Loucy (cell line): ENCODE data around the gene THBS1.

Experiments
- H2AFZ ChIP-seq: fragments of 200-600 bp; sonication (generic); 2 replicates; pipeline ENCODE4 v1.6.0; 2016; ENCODE audit warnings: antibody characterized with exemption, mild to moderate bottlenecking, low read length, moderate library complexity
- H3F3A ChIP-seq: fragments of 200-600 bp; 2 replicates; pipeline ENCODE4 v1.6.0; 2016; ENCODE audit warnings: antibody characterized with exemption, low read depth, mild to moderate bottlenecking
- H3K27me3 ChIP-seq: fragments of 200-600 bp; sonication (generic); 2 replicates; pipeline ENCODE4 v1.6.1; 2014; ENCODE audit warnings: low read length, mild to moderate bottlenecking; ENCODE audit not compliant: insufficient read depth, poor library complexity, severe bottlenecking
- H3K36me3 ChIP-seq: fragments of 200-600 bp; sonication (generic); 2 replicates; pipeline ENCODE4 v1.6.1; 2016; ENCODE audit warnings: low read length; ENCODE audit not compliant: insufficient read depth
- H3K4me1 ChIP-seq: fragments of 200-600 bp; sonication (generic); 2 replicates; pipeline ENCODE4 v1.5.1; 2014; ENCODE audit warnings: low read length, mild to moderate bottlenecking; ENCODE audit not compliant: insufficient read depth, poor library complexity, severe bottlenecking
- H3K4me2 ChIP-seq: fragments of 200-600 bp; sonication (generic); 2 replicates; pipeline ENCODE4 v1.6.0; 2014; ENCODE audit warnings: antibody characterized with exemption, low read length, low read depth, mild to moderate bottlenecking; ENCODE audit not compliant: poor library complexity, severe bottlenecking
- H3K4me3 ChIP-seq: fragments of 200-600 bp; sonication (generic); 2 replicates; pipeline ENCODE4 v1.5.1; 2014; ENCODE audit warnings: low read length, mild to moderate bottlenecking, mixed read lengths; ENCODE audit not compliant: poor library complexity, severe bottlenecking
- H3K79me2 ChIP-seq: fragments of 200-600 bp; sonication (generic); 2 replicates; pipeline ENCODE4 v1.6.1; 2014; ENCODE audit warnings: low read length; ENCODE audit not compliant: insufficient read depth
- H3K9ac ChIP-seq: fragments of 200-600 bp; sonication (generic); 2 replicates; pipeline ENCODE4 v1.6.0; 2014; ENCODE audit warnings: mild to moderate bottlenecking, low read depth, low read length, moderate library complexity; ENCODE audit not compliant: poor library complexity, severe bottlenecking
- H3K9me2 ChIP-seq: fragments of 200-600 bp; sonication (generic); replicated peaks from 2 replicates; pipeline ENCODE4 v1.6.1; 2016; ENCODE audit warnings: low read depth, low read length, mixed read lengths
- H3K9me3 ChIP-seq: fragments of 200-600 bp; sonication (generic); 2 replicates; pipeline ENCODE4 v1.6.1; 2014; ENCODE audit warnings: mild to moderate bottlenecking, antibody characterized with exemption, low read length, low read depth; ENCODE audit not compliant: insufficient read depth
- H4K20me1 ChIP-seq: fragments of 200-600 bp; sonication (generic); 2 replicates; pipeline ENCODE4 v1.6.0; 2014; ENCODE audit warnings: antibody characterized with exemption, low read length, mild to moderate bottlenecking; ENCODE audit not compliant: insufficient read depth, poor library complexity, severe bottlenecking
- CTCF ChIP-seq: fragments of 200-600 bp; sonication (generic); conservative IDR thresholded peaks from 2 replicates; pipeline ENCODE4 v1.5.1; 2014; ENCODE audit warnings: mild to moderate bottlenecking, antibody characterized with exemption, low read length
- EZH2phosphoT487 ChIP-seq: fragments of 200-600 bp; IDR thresholded peaks from 2 replicates; pipeline ENCODE4 v1.6.1; 2018; ENCODE audit warnings: antibody characterized with exemption, mild to moderate bottlenecking, moderate library complexity, borderline replicate concordance

The THBS1 gene

GRCh38 chr15:39578851-39579486, 1.9 kb upstream of the THBS1 start:
- Histone ChIP-seq H3K36me3 (no peaks in the 10 kb centered on the region), H3K9me2 (no peaks in the 10 kb centered on the region), H3F3A (no peaks in the 10 kb centered on the region), H3K4me2 (no peak overlapping the region), H3K9me3 (no peaks in the 10 kb centered on the region), H3K4me3 (no peak overlapping the region), H3K79me2 (no peaks in the 10 kb centered on the region), H3K9ac (no peak overlapping the region), H3K4me1 (no peaks in the 10 kb centered on the region), H3K27me3 (no peaks in the 10 kb centered on the region), H2AFZ (no peak overlapping the region), H4K20me1 (no peaks in the 10 kb centered on the region)
- TF ChIP-seq CTCF (no peak), EZH2phosphoT487 (no peak)

GRCh38 chr15:39579487-39580116, 1.3 kb upstream of the THBS1 start:
- Histone ChIP-seq H3K36me3 (no peaks in the 10 kb centered on the region), H3F3A (no peaks in the 10 kb centered on the region), H3K27me3 (no peaks in the 10 kb centered on the region), H3K9me2 (no peaks in the 10 kb centered on the region), H3K4me2 (no peak overlapping the region), H2AFZ (no peak overlapping the region), H3K9me3 (no peaks in the 10 kb centered on the region), H3K79me2 (no peaks in the 10 kb centered on the region), H3K4me1 (no peaks in the 10 kb centered on the region), H3K9ac (no peak overlapping the region), H3K4me3 (no peak overlapping the region), H4K20me1 (no peaks in the 10 kb centered on the region)
- TF ChIP-seq EZH2phosphoT487 (no peak), CTCF (no peak)

GRCh38 chr15:39580117-39580484, 778 bp upstream of the THBS1 start:
- no peak for TF ChIP-seq EZH2phosphoT487
- peak; percentile 40 for TF ChIP-seq CTCF
- H3K4me1 ChIP-seq: peaks cover 2% of the 10 kb centered on the region
- H3K4me3 ChIP-seq: no peak overlapping the region
- no peaks in the 10 kb centered on the region for H3K9me2 ChIP-seq
- H3K4me2 ChIP-seq: no peak overlapping the region
- H3K9me3 ChIP-seq: no peaks in the 10 kb centered on the region
- H2AFZ ChIP-seq: no peak overlapping the region
- H3K27me3 ChIP-seq: no peaks in the 10 kb centered on the region
- H3K36me3 ChIP-seq: no peaks in the 10 kb centered on the region
- no peaks in the 10 kb centered on the region for H4K20me1 ChIP-seq
- no peaks in the 10 kb centered on the region for H3K79me2 ChIP-seq
- H3K9ac ChIP-seq: no peak overlapping the region
- H3F3A ChIP-seq: no peaks in the 10 kb centered on the region
